GM12801 (cell line): ENCODE data around the gene FOXI1.

Source experiments
- CTCF ChIP-seq: IDR thresholded peaks from one replicate; pipeline ENCODE4 v1.5.1; 2011; ENCODE audit warnings: control low read depth; ENCODE audit not compliant: insufficient read length; ENCODE audit errors: extremely low read depth

FOXI1 gene

GRCh38 chr5:170141636-170142035 is 35.9 kb downstream of the FOXI1 start:
- TF ChIP-seq CTCF: no peak

GRCh38 chr5:170142196-170142595 is 36.5 kb downstream of the FOXI1 start:
- TF ChIP-seq CTCF: no peak

GRCh38 chr5:170143091-170143490 is 37.4 kb downstream of the FOXI1 start:
- no peak for TF ChIP-seq CTCF

GRCh38 chr5:170143710-170144109 is 38.0 kb downstream of the FOXI1 start:
- no peak for TF ChIP-seq CTCF

GRCh38 chr5:170144286-170145023 is 38.8 kb downstream of the FOXI1 start:
- TF ChIP-seq CTCF: no peak

GRCh38 chr5:170145462-170145861 is 39.8 kb downstream of the FOXI1 start:
- no peak for TF ChIP-seq CTCF

GRCh38 chr5:170147051-170147752 is 41.5 kb downstream of the FOXI1 start:
- TF ChIP-seq CTCF: no peak
